Measurements from ENCODE around the gene LAMTOR2. TPM values are rescaled to one million over a fixed set of nuclear protein-coding genes. Genes with fewer than 3 reads are reported as not detected.

The LAMTOR2 gene
- total and polyA plus RNA-seq, 9 of the 15 experiments (the other 6 are each of a cell fraction or from before 2014, with no cell fraction given) = 39.0 to 161 (median 74.6) TPM

- ATAC-seq = no peak
- CTCF ChIA-PET (ENCODE audit: low intra/inter-chr PET ratio) = no interaction called here
- H3K4me2 ChIP-seq (ENCODE audit: insufficient read depth, low read length) = no peak overlapping the region
- no peaks in the 10 kb centered on the region for H3K9me3 ChIP-seq (replicated peaks; ENCODE audit: control insufficient read depth, insufficient read depth, low read depth, low read length)
- H3K27ac ChIP-seq (ENCODE audit: extremely low read depth, low read depth, low read length) = no peak overlapping the region
- peaks cover 2% of the 10 kb centered on the region for H3K9me1 ChIP-seq (ENCODE audit: control insufficient read depth, insufficient read depth, low read length)
- no peak overlapping the region for H2AFZ ChIP-seq (ENCODE audit: low read depth, low read length)
- H3K4me1 ChIP-seq (replicated peaks in 1 of 2; ENCODE audit: control insufficient read depth in 2 of 2, insufficient read depth in 2 of 2, low read length in 2 of 2) = peaks cover 9 to 13% of the 10 kb centered on the region in 2 experiments; a peak in 4 of 5 replicates
- peaks cover 25% of the 10 kb centered on the region; the same call in 1 of the 3 replicates for H3K36me3 ChIP-seq (ENCODE audit: control insufficient read depth, insufficient read depth, low read length)
- no peak overlapping the region for H3K9ac ChIP-seq (ENCODE audit: insufficient read depth in 1 of 2, low read depth in 2 of 2, low read length in 2 of 2)
- intact Hi-C loops (cut with micrococcal nuclease) (no loop called here), in situ Hi-C loops (cut with MboI) (no loop called here)
- H3K4me3 ChIP-seq = no peak overlapping the region
- no TSS peak for BruUV-seq (replicated peaks)
- 83% methylated on average over 8 of the region's 8 CpGs for WGBS (ENCODE audit: insufficient coverage, low coverage, missing lambda C conversion rate)
- H4K20me1 ChIP-seq (replicated peaks; ENCODE audit: control insufficient read depth, insufficient read depth, low read length) = no peaks in the 10 kb centered on the region
- POLR2A ChIA-PET = interaction anchor here (0.6 to 1.3 kb wide), 3 partner anchors 9 to 152 kb away, joined by 3 to 9 read pairs (median 3); no protein-coding TSS in a partner anchor
- DNase-seq (ENCODE audit: extremely low read depth in 1 of 4, low spot score in 3 of 4) = no peak
- FAIRE-seq = no peak
- H3K79me2 ChIP-seq (ENCODE audit: control insufficient read depth, insufficient read depth, low read length) = 0 out of 3 replicates have a peak, but pooled peaks cover under 1% of the 10 kb centered on the region
- H3K27me3 ChIP-seq (ENCODE audit: control insufficient read depth in 2 of 2, insufficient read depth in 2 of 2, low read length in 2 of 2) = no peaks in the 10 kb centered on the region
- TF ChIP-seq ZNF766 (CRISPR knock-in tag; conservative IDR thresholded peaks at IDR 0.05) = no peak
- no peak for TF ChIP-seq USF1 (CRISPR knock-in tag; IDR thresholded peaks at IDR 0.05)
- TF ChIP-seq TRIM28 (IDR thresholded peaks at IDR 0.05) = no peak
- TF ChIP-seq DNMT1 (IDR thresholded peaks at IDR 0.05) = no peak
- no peak for TF ChIP-seq SRSF7 (optimal IDR thresholded peaks at IDR 0.05; ENCODE audit: low read depth, low read length)
- no peak for TF ChIP-seq TRIM24 (IDR thresholded peaks at IDR 0.05)
- no peak for TF ChIP-seq KDM1A (IDR thresholded peaks at IDR 0.05)
- no peak for TF ChIP-seq HIVEP1 (CRISPR knock-in tag; IDR thresholded peaks at IDR 0.05)
These were observed 20.1 kb downstream of the LAMTOR2 start for GRCh38 chr1:156074661-156075060.
